OCI-LY7 (cell line): ENCODE data around the gene PIM3. TPM values are rescaled to one million over a fixed set of nuclear protein-coding genes. Genes with fewer than 3 reads are reported as not detected.
A peak's percentile ranks its signal among the peaks of the same experiment; 100 is the strongest.

Source experiments
- BruUV-seq: library from RNA; stranded (reverse); fragments of 400-500 nt; replicated peaks from 2 replicates; lab custom pipeline; 2021; lab: Mats Ljungman, UMichigan
- CTCF ChIA-PET: fragments of 300-600 bp; sonication (Branson Sonifier 250); formaldehyde crosslinking; loops from one replicate; lab custom pipeline; 2022; ENCODE audit warnings: antibody characterized with exemption; ENCODE audit not compliant: unreplicated experiment; lab: Charles Lee
- POLR2A ChIA-PET: fragments of 300-600 bp; sonication (Branson Sonifier 250); formaldehyde crosslinking; loops from one replicate; lab custom pipeline; 2022; ENCODE audit warnings: antibody characterized with exemption; lab: Charles Lee
- DNase-seq: peaks from one replicate; pipeline ENCODE4 v3.0.0-alpha.2; 2015; ENCODE audit warnings: low spot score
- H2AFZ ChIP-seq: fragments of 200-600 bp; sonication (generic), shearing (Covaris generic); 2 replicates; pipeline ENCODE4 v1.6.1; 2014; ENCODE audit warnings: mild to moderate bottlenecking, antibody characterized with exemption, low read length, moderate library complexity
- H3K27ac ChIP-seq: fragments of 200-600 bp; sonication (generic); 2 replicates; pipeline ENCODE4 v1.5.1; 2014; ENCODE audit warnings: mixed run types, low read depth, mild to moderate bottlenecking, moderate library complexity, low read length, inconsistent platforms; ENCODE audit not compliant: poor library complexity, severe bottlenecking
- H3K36me3 ChIP-seq: fragments of 200-600 bp; sonication (generic); 2 replicates; pipeline ENCODE4 v1.6.1; 2014; ENCODE audit warnings: mild to moderate bottlenecking, antibody characterized with exemption, low read length, moderate library complexity, mixed read lengths; ENCODE audit not compliant: insufficient read depth
- H3K4me1 ChIP-seq: fragments of 200-600 bp; sonication (generic); 2 replicates; pipeline ENCODE4 v1.5.1; 2014; ENCODE audit warnings: mild to moderate bottlenecking, low read length; ENCODE audit not compliant: insufficient read depth, poor library complexity, severe bottlenecking
- H3K4me2 ChIP-seq: fragments of 200-600 bp; sonication (generic); 2 replicates; pipeline ENCODE4 v1.6.1; 2014; ENCODE audit warnings: mild to moderate bottlenecking, low read length
- H3K4me3 ChIP-seq: fragments of 200-600 bp; sonication (generic); 2 replicates; pipeline ENCODE4 v1.5.1; 2014; ENCODE audit warnings: mild to moderate bottlenecking, low read depth, low read length; ENCODE audit not compliant: poor library complexity, severe bottlenecking
- H3K79me2 ChIP-seq: fragments of 200-600 bp; sonication (generic); 2 replicates; pipeline ENCODE4 v1.6.1; 2016; ENCODE audit warnings: low read depth, mild to moderate bottlenecking, low read length, moderate library complexity, mixed read lengths; ENCODE audit not compliant: insufficient read depth
- H3K9me2 ChIP-seq: fragments of 200-600 bp; sonication (generic); 2 replicates; pipeline ENCODE4 v1.6.1; 2016; ENCODE audit warnings: mild to moderate bottlenecking, low read length, mixed read lengths; ENCODE audit not compliant: insufficient read depth
- H3K9me3 ChIP-seq: fragments of 200-600 bp; sonication (generic); 2 replicates; pipeline ENCODE4 v1.6.1; 2014; ENCODE audit warnings: mild to moderate bottlenecking, mixed run types, low read length, mixed read lengths
- H4K20me1 ChIP-seq: fragments of 200-600 bp; sonication (generic); 2 replicates; pipeline ENCODE4 v1.6.1; 2014; ENCODE audit warnings: mild to moderate bottlenecking, antibody characterized with exemption, low read length, moderate library complexity, mixed read lengths; ENCODE audit not compliant: insufficient read depth
- CTCF ChIP-seq: fragments of 200-600 bp; sonication (generic); conservative IDR thresholded peaks from 2 replicates; pipeline ENCODE4 v1.5.1; 2014; ENCODE audit warnings: mild to moderate bottlenecking, antibody characterized with exemption, low read length, moderate library complexity, mixed read lengths
- EZH2phosphoT487 ChIP-seq: fragments of 200-600 bp; sonication (generic); IDR thresholded peaks from 2 replicates; pipeline ENCODE4 v1.6.1; 2018; ENCODE audit warnings: low read depth, borderline replicate concordance, mild to moderate bottlenecking, mixed run types, antibody characterized with exemption, low read length, moderate library complexity, mixed read lengths
- intact Hi-C: fragments of 100-400 bp; cut with micrococcal nuclease; formaldehyde crosslinking; loops from one replicate; pipeline ENCODE4 v1.10.0; 2022; ENCODE audit not compliant: unreplicated experiment
- total RNA-seq, 2 experiments: library from RNA; depleted of rRNA in 1 of 2; stranded (reverse); fragments of >200 nt in 1 of 2; shearing (Covaris generic) in 1 of 2; gene quantifications; 2 replicates each; pipeline ENCODE4 v1.2.3, GENCODE V29; 2014 to 2022

PIM3 gene
- total RNA-seq, 2 experiments from 2014 or later, result 60.5 to 81.7 TPM

GRCh38 chr22:49934891-49935557 lies 25.5 kb upstream of the PIM3 start:
- Histone ChIP-seq H3K9me3 (no peaks in the 10 kb centered on the region), H4K20me1 (no peaks in the 10 kb centered on the region), H3K4me3 (peak overlapping the region; percentile 77), H2AFZ (no peak overlapping the region), H3K27ac (peak overlapping the region; percentile 92), H3K36me3 (no peaks in the 10 kb centered on the region), H3K4me1 (peaks cover 64% of the 10 kb centered on the region), H3K79me2 (no peaks in the 10 kb centered on the region), H3K9me2 (no peaks in the 10 kb centered on the region), H3K4me2 (peak overlapping the region; percentile 84)
- POLR2A ChIA-PET, result interaction anchor here (0.6 kb wide), 1 partner anchor 206 kb away, joined by 4 read pairs; no protein-coding TSS in a partner anchor
- no TSS peak for BruUV-seq
- no peak for TF ChIP-seq EZH2phosphoT487
- TF ChIP-seq CTCF, result no peak
- CTCF ChIA-PET, result no interaction called here
- intact Hi-C loops, result loop anchor here (5.0 to 10.0 kb wide), 3 partner anchors 170 to 580 kb away; no protein-coding TSS in a partner anchor
- peak; percentile 88 for DNase-seq

GRCh38 chr22:49935561-49935960 lies 25.0 kb upstream of the PIM3 start:
- Histone ChIP-seq H4K20me1 (no peaks in the 10 kb centered on the region), H3K36me3 (no peaks in the 10 kb centered on the region), H3K79me2 (no peaks in the 10 kb centered on the region), H3K4me3 (peak overlapping the region; percentile 77), H3K4me1 (peaks cover 59% of the 10 kb centered on the region), H3K4me2 (no peak overlapping the region), H2AFZ (no peak overlapping the region), H3K9me2 (no peaks in the 10 kb centered on the region), H3K27ac (peak overlapping the region; percentile 92), H3K9me3 (no peaks in the 10 kb centered on the region)
- no TSS peak for BruUV-seq
- CTCF ChIA-PET, result interaction anchor here (0.5 kb wide), 2 partner anchors 16 to 55 kb away, joined by 5 to 6 read pairs; no protein-coding TSS in a partner anchor
- POLR2A ChIA-PET, result no interaction called here
- intact Hi-C loops, result loop anchor here (10.0 kb wide), 2 partner anchors 169 to 581 kb away; no protein-coding TSS in a partner anchor
- TF ChIP-seq CTCF (no peak), EZH2phosphoT487 (no peak)
- DNase-seq, result peak; percentile 67
